Peyer's patch (tissue), 4 donors: ENCODE data around the gene CD300C.

Source experiments
- POLR2A ChIP-seq, 2 donors: fragments of 450-650 bp; IDR thresholded peaks; one replicate each; pipeline ENCODE4 v1.5.1; 2017; ENCODE audit warnings: antibody characterized with exemption in 2 of 2, mild to moderate bottlenecking in 2 of 2, moderate library complexity in 2 of 2
- TF ChIP-seq, protein P1 (sequence below), 6 experiments: fragments of 450-650 bp in 4 of 6; fragments of 200-600 bp in 2 of 6; sonication (generic) in 1 of 6; IDR thresholded peaks; one replicate each; pipeline ENCODE4 v1.5.1; 2017 to 2019; ENCODE audit warnings: antibody characterized with exemption in 6 of 6, mild to moderate bottlenecking in 3 of 6, moderate library complexity in 1 of 6

DNA sequence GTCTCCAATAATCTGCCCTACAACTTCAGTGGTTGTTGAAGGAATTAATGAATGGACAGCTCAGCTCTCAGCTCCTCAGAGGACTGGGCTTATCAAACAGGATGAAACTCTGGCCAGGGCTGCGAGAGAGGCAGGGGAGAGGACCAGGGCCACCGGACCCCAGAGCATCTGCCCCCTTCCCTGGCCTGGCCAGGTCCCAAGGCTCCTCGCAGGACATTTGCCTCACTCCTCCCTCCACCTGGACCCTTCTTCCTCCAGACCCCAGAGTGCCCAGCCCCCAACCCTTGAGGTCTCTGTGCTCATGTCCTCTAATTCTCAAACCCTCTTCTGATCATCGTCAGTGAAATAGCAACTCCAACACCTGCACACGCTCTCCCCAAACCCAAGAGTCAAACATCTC is 3.7 kb downstream of the CD300C start:
- TF ChIP-seq, protein P1, sequence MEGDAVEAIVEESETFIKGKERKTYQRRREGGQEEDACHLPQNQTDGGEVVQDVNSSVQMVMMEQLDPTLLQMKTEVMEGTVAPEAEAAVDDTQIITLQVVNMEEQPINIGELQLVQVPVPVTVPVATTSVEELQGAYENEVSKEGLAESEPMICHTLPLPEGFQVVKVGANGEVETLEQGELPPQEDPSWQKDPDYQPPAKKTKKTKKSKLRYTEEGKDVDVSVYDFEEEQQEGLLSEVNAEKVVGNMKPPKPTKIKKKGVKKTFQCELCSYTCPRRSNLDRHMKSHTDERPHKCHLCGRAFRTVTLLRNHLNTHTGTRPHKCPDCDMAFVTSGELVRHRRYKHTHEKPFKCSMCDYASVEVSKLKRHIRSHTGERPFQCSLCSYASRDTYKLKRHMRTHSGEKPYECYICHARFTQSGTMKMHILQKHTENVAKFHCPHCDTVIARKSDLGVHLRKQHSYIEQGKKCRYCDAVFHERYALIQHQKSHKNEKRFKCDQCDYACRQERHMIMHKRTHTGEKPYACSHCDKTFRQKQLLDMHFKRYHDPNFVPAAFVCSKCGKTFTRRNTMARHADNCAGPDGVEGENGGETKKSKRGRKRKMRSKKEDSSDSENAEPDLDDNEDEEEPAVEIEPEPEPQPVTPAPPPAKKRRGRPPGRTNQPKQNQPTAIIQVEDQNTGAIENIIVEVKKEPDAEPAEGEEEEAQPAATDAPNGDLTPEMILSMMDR (IDR thresholded peaks at IDR 0.05), result no peak
- TF ChIP-seq POLR2A (IDR thresholded peaks at IDR 0.05), result no peak
